GM19351 (cell line): Measurements from ENCODE around the gene MVD.

Source experiments
- ATAC-seq: cut with Tn5 transposase; IDR thresholded peaks from one replicate; pipeline ENCODE4 v1.9.1; 2021; ENCODE audit warnings: mild to moderate bottlenecking, moderate library complexity; ENCODE audit not compliant: unreplicated experiment

Gene MVD

GRCh38 chr16:88642881-88643643, 19.8 kb downstream of the MVD start:
- no peak for ATAC-seq

DNA sequence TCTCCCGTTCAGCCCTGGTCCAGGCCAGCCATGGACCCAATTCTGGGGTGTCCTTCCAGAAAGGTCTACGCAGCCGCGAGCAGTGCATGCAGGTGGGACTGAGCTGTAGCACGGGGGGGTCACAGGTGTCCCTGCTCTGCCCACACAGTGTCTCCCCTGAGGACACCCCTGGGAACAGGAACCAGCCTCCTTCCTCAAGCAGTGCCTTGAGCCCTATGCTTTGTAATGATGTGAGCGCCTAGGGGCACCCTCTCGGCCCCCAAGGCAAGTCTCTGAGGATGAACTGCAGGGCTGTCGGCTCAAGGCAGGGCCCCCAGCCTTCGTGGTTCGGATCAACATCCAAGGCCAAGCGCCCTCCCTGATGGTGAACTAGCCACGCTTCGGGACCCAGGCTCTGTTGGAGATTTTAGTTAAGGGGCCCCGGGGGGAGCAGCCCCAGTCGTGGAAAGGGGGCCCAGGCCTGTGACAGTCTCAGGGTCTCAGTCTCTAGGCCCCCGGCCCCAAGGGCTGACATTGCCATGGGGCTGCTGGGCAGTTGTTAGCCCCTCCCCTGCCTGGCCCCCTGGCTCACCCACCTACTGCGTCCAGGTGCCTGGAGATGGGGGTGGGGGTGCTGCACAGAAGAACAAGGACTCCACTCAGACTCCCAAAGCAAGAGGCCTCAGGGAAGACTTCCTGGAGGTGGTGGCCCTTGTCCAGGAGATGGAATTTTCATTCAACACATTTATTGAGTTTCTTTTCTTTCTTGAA, 22.2 kb downstream of the MVD start:
- ATAC-seq: no peak

DNA sequence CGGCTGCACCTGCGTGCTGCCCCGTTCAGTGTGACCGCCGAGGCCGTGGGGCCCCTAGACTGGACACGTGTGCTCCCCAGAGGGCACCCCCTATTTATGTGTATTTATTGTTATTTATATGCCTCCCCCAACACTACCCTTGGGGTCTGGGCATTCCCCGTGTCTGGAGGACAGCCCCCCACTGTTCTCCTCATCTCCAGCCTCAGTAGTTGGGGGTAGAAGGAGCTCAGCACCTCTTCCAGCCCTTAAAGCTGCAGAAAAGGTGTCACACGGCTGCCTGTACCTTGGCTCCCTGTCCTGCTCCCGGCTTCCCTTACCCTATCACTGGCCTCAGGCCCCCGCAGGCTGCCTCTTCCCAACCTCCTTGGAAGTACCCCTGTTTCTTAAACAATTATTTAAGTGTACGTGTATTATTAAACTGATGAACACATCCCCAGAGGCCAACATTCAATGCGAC, 22.8 kb downstream of the MVD start:
- no peak for ATAC-seq

DNA sequence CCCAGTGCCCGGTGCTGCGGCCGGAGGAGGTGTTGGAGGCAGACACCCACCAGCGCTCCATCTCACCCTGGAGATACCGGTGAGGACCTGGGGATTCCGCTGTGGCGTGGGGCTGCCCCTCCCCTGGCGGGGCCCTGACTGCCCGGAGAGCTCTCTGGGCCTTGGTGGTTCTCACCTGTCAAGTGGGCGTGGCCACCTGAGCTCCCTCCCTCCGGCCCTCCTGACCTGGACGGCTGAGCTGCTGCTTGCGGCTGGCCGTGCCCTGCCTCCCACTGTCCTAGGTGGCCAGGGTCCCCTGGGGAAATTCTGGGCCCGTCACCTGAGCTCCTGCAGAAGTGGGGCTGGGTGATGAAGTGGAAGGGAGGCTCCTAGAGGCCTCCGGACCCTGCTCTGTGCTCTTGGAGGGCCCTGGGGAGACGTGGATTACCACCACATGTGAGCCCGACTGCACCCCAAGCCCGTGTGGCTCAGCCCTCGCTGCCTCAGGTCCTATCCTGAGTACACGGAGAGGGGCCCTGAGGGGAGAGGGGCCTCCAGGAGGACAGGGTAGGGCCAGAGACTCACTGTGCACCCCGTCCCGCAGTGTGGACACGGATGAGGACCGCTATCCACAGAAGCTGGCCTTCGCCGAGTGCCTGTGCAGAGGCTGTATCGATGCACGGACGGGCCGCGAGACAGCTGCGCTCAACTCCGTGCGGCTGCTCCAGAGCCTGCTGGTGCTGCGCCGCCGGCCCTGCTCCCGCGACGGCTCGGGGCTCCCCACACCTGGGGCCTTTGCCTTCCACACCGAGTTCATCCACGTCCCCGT, 23.5 kb downstream of the MVD start:
- no peak for ATAC-seq

DNA sequence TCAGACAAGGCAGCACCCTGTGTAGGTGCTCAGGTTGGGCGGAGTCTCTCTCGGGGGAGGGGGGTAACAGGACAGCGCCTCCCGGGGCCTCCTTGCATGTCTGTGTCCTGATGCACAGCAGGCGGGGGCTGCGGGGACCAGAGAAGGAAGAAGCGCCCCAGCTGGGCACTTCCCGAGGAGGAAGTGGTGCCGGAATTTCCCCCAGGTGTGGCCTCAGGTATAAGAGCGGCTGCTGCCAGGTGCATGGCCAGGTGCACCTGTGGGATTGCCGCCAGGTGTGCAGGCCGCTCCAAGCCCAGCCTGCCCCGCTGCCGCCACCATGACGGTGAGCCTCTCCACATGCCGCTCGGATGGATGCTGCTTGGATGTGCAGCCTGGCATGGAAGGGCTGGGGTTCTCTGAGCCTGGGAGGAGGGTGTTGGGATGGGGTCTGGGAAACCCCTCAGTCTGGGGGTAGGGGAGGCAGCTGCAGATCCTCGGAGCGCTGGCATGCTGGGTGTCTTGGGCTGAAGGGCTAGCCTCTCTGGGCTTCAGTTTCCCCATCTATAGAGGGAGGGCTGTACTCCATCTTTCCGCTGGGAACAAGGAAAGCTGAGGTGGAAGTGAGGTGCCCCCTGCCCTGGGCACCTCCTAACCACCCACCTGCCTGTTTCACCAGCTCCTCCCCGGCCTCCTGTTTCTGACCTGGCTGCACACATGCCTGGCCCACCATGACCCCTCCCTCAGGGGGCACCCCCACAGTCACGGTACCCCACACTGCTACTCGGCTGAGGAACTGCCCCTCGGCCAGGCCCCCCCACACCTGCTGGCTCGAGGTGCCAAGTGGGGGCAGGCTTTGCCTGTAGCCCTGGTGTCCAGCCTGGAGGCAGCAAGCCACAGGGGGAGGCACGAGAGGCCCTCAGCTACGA, 24.3 kb downstream of the MVD start, which contains the start of gene IL17C:
IL17C (plus strand) TSS at position 250 of the 908 bp plus-strand sequence; CDS start at position 320, 70 bp downstream.
- ATAC-seq: no peak

DNA sequence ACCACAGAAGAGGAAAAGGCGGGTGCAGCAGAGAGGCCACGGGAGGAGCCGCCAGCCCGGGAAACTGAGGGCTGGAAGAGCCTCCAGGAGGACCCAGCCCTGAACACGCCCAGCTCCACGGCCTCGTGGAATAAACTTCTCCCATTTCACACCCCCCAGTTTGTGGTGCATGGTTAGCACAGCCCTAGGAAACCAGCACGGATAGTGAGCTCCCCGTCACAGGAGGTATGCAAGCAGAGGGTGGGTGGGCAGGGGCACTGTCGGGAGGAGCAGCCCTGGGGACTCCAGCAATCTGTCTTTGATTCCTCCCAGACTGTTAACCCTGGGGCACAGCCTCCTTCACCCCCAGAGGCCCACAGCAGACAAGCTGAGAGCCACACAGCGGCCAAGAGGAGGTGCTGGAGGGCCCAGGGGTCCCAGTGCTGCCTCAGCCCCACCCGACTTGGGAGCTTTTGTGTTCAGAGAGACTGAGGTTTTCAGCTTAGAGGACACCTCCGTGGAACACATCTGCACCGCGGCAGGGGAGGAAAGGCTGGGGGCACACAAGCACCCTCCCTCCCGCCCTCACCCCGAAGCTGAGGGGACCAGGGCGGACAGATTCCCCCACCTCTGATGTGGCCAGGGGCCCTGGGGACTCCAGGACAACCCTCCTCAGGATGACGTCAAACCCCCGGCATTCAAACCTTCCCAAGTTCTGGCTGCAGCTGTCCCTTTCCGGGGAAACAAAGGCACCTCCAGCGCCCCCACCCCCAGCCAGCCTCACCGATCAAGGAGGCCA, 26.2 kb downstream of the MVD start:
- ATAC-seq: no peak

DNA sequence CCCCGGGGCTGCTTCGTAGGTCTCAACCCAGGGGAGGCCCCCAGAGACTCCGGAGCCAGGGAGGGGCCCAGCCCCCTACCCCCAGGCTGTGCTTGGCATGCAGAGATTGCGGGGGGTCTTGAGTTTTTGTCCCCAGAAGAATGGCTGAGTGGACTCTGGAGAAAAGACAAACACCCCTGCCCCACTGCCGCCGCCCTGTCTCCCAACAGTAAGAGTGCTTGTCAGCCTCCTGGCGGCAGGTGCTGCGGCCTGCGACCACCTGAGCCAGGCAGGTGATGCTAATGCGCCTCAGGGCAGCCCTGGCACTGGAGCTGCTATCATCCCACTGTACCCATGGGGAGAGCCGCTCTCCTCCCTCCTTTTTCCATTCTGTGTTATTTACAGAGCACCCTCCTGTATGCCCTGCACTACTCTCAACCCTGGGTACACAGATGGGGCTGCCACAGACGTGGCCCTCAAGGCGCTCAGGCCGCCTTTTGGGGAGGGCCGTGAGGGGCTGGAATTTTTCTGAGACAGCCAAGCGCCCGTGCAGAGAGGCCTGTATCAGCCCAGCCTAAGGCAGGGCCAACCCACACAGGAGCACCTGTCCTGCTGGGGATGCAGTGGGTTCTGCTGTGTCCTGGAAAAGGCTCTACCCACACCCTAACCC, 27.1 kb downstream of the MVD start:
- ATAC-seq: no peak

DNA sequence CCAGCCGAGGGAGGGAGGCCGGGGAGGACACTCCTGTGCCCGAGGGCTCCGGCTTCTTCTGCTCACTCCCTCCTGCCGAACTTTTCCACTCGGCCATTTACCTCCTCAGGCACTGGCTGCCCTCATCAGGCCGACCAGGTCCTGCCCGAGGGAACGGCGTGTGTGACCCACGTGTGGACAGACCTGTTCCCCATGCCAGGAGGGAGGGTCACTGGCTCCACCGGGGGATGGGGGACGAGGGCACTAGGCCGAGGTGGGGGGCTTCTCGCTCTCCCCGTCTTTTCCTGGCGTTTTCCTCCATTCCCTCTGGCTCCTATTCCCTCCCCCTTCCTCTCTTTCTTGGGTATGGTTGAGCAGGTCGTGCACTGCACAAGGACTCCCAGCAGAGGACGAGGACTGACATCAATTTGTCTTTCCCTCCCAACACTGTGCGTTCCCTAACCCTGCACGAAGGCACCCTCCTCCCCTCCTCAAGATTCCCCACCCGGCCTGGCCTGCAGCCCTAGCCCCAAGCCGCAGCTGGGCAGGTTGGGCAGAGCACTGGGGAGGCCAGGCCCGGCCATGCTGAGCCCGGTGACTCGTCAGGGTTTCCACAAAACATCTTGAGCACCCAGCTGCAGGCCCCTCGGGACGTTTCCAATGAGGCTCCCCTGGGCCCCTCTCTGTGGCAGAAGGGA, 27.8 kb downstream of the MVD start:
- ATAC-seq: no peak

GRCh38 chr16:88634141-88634993, 28.5 kb downstream of the MVD start:
- peak; percentile 46 for ATAC-seq

GRCh38 chr16:88633684-88634140, 29.2 kb downstream of the MVD start:
- ATAC-seq: peak; percentile 33

GRCh38 chr16:88632587-88632930, 30.3 kb downstream of the MVD start:
- ATAC-seq: no peak

GRCh38 chr16:88631920-88632586, 30.8 kb downstream of the MVD start:
- no peak for ATAC-seq

GRCh38 chr16:88631384-88631783, 31.5 kb downstream of the MVD start:
- no peak for ATAC-seq

- ATAC-seq: no peak
These were observed 31.9 kb downstream of the MVD start for GRCh38 chr16:88630941-88631340.

DNA sequence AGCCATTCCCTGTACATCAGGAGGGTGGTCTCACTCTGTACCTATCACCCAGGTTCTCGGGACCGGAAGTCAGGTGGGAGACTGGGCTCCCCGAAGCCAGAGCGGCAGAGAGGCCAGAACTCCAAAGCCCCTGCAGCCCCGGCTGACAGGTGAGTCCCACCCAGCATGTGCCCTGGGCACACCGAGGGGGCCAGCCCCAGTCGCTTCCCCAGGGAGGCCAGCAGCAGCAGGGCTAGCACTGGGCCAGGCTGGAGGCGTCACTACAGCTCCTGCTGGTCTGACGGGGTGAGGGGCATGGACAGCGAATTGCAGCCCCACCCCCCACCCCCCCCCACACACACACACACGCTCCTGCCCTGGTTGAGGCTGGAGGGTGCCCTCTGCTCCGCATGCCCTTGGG, 32.5 kb downstream of the MVD start:
- no peak for ATAC-seq

- no peak for ATAC-seq
These were observed 33.1 kb downstream of the MVD start for GRCh38 chr16:88629835-88630234.

DNA sequence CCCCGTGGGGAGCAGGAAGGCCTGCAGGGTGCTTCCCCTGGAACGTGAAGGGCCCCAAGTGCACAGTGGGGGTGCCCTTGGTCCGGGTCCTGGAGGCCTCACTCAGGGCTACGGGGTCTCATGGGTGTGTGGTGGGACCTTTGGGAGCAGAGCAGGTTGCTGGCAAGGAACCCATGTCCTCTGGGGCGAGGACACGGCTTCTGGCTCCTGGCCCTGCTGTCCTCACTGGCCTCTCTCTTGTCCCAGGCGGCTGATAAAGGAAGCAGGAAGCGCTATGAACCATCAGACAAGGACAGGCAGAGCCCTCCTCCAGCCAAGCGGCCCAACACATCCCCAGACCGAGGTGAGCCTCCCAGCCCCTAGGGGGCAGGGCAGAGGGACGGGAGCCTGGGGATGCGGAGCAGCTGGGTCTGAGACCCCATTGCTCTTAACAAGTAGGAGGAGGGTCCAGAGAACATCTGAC, 34.3 kb downstream of the MVD start:
- ATAC-seq: no peak
